Type B pancreatic cell (in vitro differentiated cells): ENCODE results near the gene EAPP. TPM values are rescaled to one million over a fixed set of nuclear protein-coding genes. Genes with fewer than 3 reads are reported as not detected.

ENCODE experiments used
- DNase-seq: peaks from one replicate; pipeline ENCODE4 v3.0.0; 2021; ENCODE audit warnings: mixed read lengths; ENCODE audit not compliant: unreplicated experiment; ENCODE audit errors: extremely low spot score
- H3K27ac Mint-ChIP-seq: 2 replicates; pipeline ENCODE4 v1.8.0; 2021; ENCODE audit warnings: mild to moderate bottlenecking, mixed read lengths
- H3K27me3 Mint-ChIP-seq: 2 replicates; pipeline ENCODE4 v1.8.0; 2021; ENCODE audit warnings: mixed read lengths
- H3K36me3 Mint-ChIP-seq: 2 replicates; pipeline ENCODE4 v1.8.0; 2021; ENCODE audit warnings: mixed read lengths
- H3K4me1 Mint-ChIP-seq: one replicate; pipeline ENCODE4 v1.8.0; 2021; ENCODE audit warnings: mixed read lengths; ENCODE audit not compliant: unreplicated experiment
- H3K4me3 Mint-ChIP-seq: 2 replicates; pipeline ENCODE4 v1.8.0; 2021; ENCODE audit warnings: mild to moderate bottlenecking, mixed read lengths
- H3K9me3 Mint-ChIP-seq: 2 replicates; pipeline ENCODE4 v1.8.0; 2021; ENCODE audit warnings: mixed read lengths
- CTCF ChIP-seq: fragments of 200-600 bp; sonication (generic); conservative IDR thresholded peaks from 2 replicates; pipeline ENCODE4 v1.5.0; 2021; ENCODE audit warnings: antibody characterized with exemption, mild to moderate bottlenecking
- long read RNA-seq: library from polyadenylated mRNA; unstranded; transcript quantifications from one replicate; pipeline ENCODE4 v2.0.0, GENCODE V29; 2020
- total RNA-seq: library from RNA; stranded (reverse); gene quantifications from 2 replicates; pipeline ENCODE4 v1.2.1, GENCODE V29; 2021; ENCODE audit warnings: low replicate concordance

EAPP gene
- total RNA-seq = 36.8 and 38.3 TPM in 2 replicates
- long read RNA-seq, transcript EAPP-201 (6 exons, 1,321 nt) = major isoform, 80 of 106 reads
- long read RNA-seq, partial matches to known transcripts = 0 of 106 reads
- long read RNA-seq, other reads (novel, unspliced or antisense) = 25 of 106 reads

- Mint-ChIP-seq H3K4me3 (peak within 1 kb of the TSS; percentile 100), H3K27ac (peak within 1 kb of the TSS; percentile 99), H3K27me3 (no peaks in the 10 kb centered on the region), H3K9me3 (no peaks in the 10 kb centered on the region), H3K36me3 (peaks cover 4% of the 10 kb centered on the region), H3K4me1 (peaks cover 10% of the 10 kb centered on the region)
- peak; percentile 18 for TF ChIP-seq CTCF
- peak; percentile 95 for DNase-seq
Observed at GRCh38 chr14:34539407-34540180, at the start of gene EAPP. Gene EAPP, minus strand, starts transcription at chr14:34539701. Its CDS starts 73 bp downstream, at chr14:34539628.

- no peak for TF ChIP-seq CTCF
- no peak overlapping the region for H3K27ac Mint-ChIP-seq
- peaks cover 25% of the 10 kb centered on the region for H3K36me3 Mint-ChIP-seq
- H3K4me3 Mint-ChIP-seq = no peak overlapping the region
- DNase-seq = no peak
- H3K9me3 Mint-ChIP-seq = no peaks in the 10 kb centered on the region
- H3K27me3 Mint-ChIP-seq = no peaks in the 10 kb centered on the region
- no peaks in the 10 kb centered on the region for H3K4me1 Mint-ChIP-seq
Observed at GRCh38 chr14:34583525-34583924, 44.0 kb upstream of the EAPP start.

DNA sequence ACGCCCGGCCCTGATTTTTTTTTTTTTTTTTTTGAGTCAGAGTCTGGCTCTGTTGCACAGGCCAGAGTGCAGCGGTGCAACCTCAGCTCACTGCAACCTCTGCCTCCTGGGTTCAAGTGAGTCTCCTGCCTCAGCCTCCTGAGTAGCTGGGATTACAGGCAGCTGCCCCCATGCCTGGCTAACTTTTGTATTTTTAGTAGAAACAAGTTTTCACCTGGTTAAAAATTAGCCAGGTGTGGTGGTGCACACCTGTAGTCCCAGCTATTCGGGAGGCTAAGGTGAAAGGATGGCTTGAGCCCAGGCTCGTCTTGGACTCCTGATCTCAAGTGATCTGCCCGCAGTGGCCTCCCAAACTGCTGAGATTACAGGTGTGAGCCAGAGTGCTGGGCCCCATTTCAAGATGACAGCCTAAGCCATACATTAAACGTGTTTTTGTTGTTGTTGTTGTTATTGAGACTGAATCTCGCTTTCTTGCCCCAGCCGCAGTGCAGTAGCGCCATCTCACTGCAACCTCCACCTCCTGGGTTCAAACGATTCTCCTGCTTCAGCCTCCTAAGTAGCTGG lies 42.7 kb upstream of the EAPP start:
- DNase-seq = no peak
- peaks cover 27% of the 10 kb centered on the region for H3K36me3 Mint-ChIP-seq
- H3K27ac Mint-ChIP-seq = no peak overlapping the region
- TF ChIP-seq CTCF = no peak
- no peaks in the 10 kb centered on the region for H3K4me1 Mint-ChIP-seq
- H3K27me3 Mint-ChIP-seq = no peaks in the 10 kb centered on the region
- no peak overlapping the region for H3K4me3 Mint-ChIP-seq
- no peaks in the 10 kb centered on the region for H3K9me3 Mint-ChIP-seq

- Mint-ChIP-seq H3K27me3 (no peaks in the 10 kb centered on the region), H3K9me3 (no peaks in the 10 kb centered on the region), H3K36me3 (peaks cover 27% of the 10 kb centered on the region), H3K4me3 (no peak overlapping the region), H3K4me1 (no peaks in the 10 kb centered on the region), H3K27ac (no peak overlapping the region)
- peak; percentile 16 for DNase-seq
- TF ChIP-seq CTCF = no peak
Observed at GRCh38 chr14:34580381-34580780, 40.9 kb upstream of the EAPP start.

DNA sequence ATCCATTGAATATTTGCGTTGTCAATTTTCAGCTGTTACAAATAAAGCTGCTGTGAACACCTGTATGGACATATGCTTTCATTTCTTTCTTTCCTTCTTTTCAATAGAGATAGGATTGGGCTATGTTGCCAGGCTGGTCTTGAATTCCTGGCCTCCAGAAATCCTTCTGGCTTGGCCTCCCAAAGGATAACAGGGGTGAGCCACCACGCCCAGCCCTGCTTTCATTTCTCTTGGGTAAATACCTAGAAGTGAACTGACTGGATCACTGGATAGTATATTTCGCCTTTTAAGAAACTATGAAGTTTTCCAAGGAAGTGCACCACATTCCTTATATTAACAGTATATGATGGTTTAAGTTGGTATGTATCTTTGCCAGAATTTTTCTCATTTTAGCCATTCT lies 32.3 kb upstream of the EAPP start:
- Mint-ChIP-seq H3K9me3 (no peaks in the 10 kb centered on the region), H3K36me3 (peaks cover 17% of the 10 kb centered on the region), H3K4me3 (no peak overlapping the region), H3K27me3 (no peaks in the 10 kb centered on the region), H3K27ac (no peak overlapping the region), H3K4me1 (no peaks in the 10 kb centered on the region)
- no peak for DNase-seq
- TF ChIP-seq CTCF = no peak
